HEK293 (cell line): ENCODE measurements around the gene MKLN1.

Source experiments
- CTCF ChIP-seq: fragments of 450-650 bp; formaldehyde crosslinking; IDR thresholded peaks from 2 replicates; pipeline ENCODE4 v1.5.1; 2016; ENCODE audit warnings: missing biosample characterization, missing genetic modification characterization
- FEZF1 ChIP-seq: fragments of 450-650 bp; formaldehyde crosslinking; IDR thresholded peaks from 2 replicates; pipeline ENCODE4 v1.5.1; 2016; ENCODE audit warnings: missing biosample characterization, missing genetic modification characterization
- SP3 ChIP-seq: fragments of 450-650 bp; formaldehyde crosslinking; IDR thresholded peaks from 2 replicates; pipeline ENCODE4 v1.5.1; 2016; ENCODE audit warnings: missing biosample characterization, missing genetic modification characterization
- ZBTB48 ChIP-seq: fragments of 450-650 bp; formaldehyde crosslinking; IDR thresholded peaks from 2 replicates; pipeline ENCODE4 v1.5.1; 2016; ENCODE audit warnings: missing biosample characterization, missing genetic modification characterization
- ZNF366 ChIP-seq: fragments of 450-650 bp; formaldehyde crosslinking; conservative IDR thresholded peaks from 2 replicates; pipeline ENCODE4 v1.5.1; 2016; ENCODE audit warnings: missing biosample characterization, missing genetic modification characterization
- ZNF654 ChIP-seq: fragments of 450-650 bp; formaldehyde crosslinking; IDR thresholded peaks from 2 replicates; pipeline ENCODE4 v1.5.1; 2016; ENCODE audit warnings: low read depth, missing biosample characterization, missing genetic modification characterization
- ZNF747 ChIP-seq: fragments of 450-650 bp; formaldehyde crosslinking; IDR thresholded peaks from 2 replicates; pipeline ENCODE4 v1.5.1; 2016; ENCODE audit warnings: missing biosample characterization, missing genetic modification characterization
- ZNF792 ChIP-seq: fragments of 450-650 bp; formaldehyde crosslinking; IDR thresholded peaks from 2 replicates; pipeline ENCODE4 v1.5.1; 2016; ENCODE audit warnings: missing biosample characterization, missing genetic modification characterization
- ZSCAN4 ChIP-seq: fragments of 450-650 bp; formaldehyde crosslinking; IDR thresholded peaks from 2 replicates; pipeline ENCODE4 v1.5.1; 2017; ENCODE audit warnings: missing biosample characterization, missing genetic modification characterization

GRCh38 chr7:131502810-131503508, 175.3 kb downstream of the MKLN1 start:
- TF ChIP-seq ZSCAN4 (tag by site-specific recombination) (no peak), CTCF (tag by site-specific recombination) (no peak), SP3 (tag by site-specific recombination) (no peak), ZNF366 (tag by site-specific recombination) (no peak), FEZF1 (tag by site-specific recombination) (no peak), ZNF792 (tag by site-specific recombination) (no peak), ZBTB48 (tag by site-specific recombination) (no peak), ZNF747 (tag by site-specific recombination) (no peak), ZNF654 (no peak)
